ENCODE results near the gene SNRNP27. TPM values are rescaled to one million over a fixed set of nuclear protein-coding genes. Genes with fewer than 3 reads are reported as not detected.
"Not testable (repeated sequence)": the region's sequence is repeated elsewhere in the genome, so short reads cannot be mapped to it uniquely, and the experiment has no call there.

Gene SNRNP27
- total and polyA plus RNA-seq, 5 donors, result 50.8 to 69.6 (median 61.4) TPM

DNA sequence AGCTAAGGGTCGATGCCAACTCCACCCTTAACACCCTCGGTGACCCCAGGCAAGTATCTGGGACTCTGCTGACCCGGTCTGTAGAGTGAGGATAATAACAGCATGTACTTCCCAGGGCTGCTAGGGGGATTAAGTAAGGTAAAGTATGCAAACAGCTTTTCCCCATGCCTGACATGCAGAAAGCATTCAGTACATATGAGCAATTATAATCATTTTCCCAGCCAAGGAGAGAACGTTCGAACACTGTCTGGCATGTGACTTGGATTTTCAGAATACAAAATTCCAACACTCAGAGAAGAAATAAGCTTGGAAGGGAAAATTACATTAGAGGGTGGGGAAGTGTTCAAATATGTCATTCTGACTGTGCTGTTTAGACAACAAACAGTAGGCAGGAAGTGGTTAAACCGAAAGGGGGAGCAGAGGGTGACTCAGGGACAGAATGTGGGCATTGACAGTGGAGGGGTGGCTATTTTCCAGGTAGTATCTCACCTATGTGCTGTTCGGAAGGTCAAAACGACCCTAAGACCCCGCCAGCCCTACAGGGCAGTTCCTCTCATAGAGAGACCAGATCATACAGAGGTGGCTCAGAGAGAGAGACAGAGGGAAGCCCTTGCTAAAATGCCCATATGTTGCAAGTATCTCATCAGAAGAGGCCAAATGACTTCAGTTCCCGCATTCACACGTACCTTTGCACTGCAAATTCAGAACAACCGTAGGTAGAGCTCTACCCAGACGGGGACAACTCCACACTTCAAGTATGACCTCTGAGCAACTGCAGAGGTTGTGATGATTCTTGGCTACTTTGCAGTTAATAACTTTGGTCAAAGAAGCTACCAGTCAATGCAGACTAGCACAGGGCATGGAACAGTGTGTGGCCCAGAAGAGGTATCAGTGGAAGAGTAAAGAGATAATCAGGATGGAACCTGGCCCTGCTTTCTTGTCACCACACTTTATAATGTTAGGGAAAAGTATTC lies 52.9 kb downstream of the SNRNP27 start:
- intact Hi-C loops (cut with DNase I), result no loop called here
- Histone ChIP-seq H3K9me3 (ENCODE audit: control insufficient read depth, low read length) (no peaks in the 10 kb centered on the region), H3K27me3 (ENCODE audit: control insufficient read depth, insufficient read depth) (no peaks in the 10 kb centered on the region), H3K27ac (ENCODE audit: low read length) (no peak overlapping the region), H3K4me3 (ENCODE audit: low read length) (no peak overlapping the region), H3K4me1 (ENCODE audit: control insufficient read depth, insufficient read depth, low read length) (no peaks in the 10 kb centered on the region)
- ATAC-seq (no peak), DNase-seq (no peak)
- WGBS, result 77% methylated on average over 13 of the region's 13 CpGs

DNA sequence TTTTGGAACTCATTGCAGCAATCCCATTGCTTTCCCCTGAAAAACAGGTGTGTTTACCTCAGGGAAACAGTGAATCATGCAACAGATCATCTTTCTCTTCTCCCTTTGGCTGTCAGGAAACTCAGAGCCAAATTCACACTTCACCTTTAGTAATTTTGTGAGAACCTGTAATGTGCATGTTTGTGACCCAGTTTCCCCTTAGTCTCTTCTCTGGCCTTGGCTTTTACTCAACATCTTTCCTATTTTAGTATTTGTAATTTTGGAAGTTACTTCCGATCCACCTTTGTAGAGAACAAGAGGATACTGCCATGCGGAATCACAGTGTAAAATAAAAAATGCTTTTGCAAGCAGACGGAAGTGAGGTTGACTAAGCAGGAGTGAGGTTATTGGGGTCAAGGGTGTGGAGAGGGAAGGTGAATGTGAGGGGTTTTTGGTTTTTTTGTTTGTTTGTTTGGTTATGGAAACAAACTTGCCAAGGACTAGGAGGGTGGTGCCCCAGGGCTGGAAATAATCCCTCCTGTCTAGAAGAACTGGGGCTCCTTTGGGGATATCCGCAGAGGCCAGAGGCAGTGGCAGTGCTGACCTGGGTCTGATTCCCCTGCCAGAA lies 53.7 kb downstream of the SNRNP27 start:
- H3K27ac ChIP-seq (ENCODE audit: low read length), result no peak overlapping the region
- intact Hi-C loops (cut with DNase I), result no loop called here
- no peaks in the 10 kb centered on the region for H3K4me1 ChIP-seq (ENCODE audit: control insufficient read depth, insufficient read depth, low read length)
- no peaks in the 10 kb centered on the region for H3K27me3 ChIP-seq (ENCODE audit: control insufficient read depth, insufficient read depth)
- 95% methylated on average over 4 of the region's 4 CpGs for WGBS
- no peak overlapping the region for H3K4me3 ChIP-seq (ENCODE audit: low read length)
- H3K9me3 ChIP-seq (ENCODE audit: control insufficient read depth, low read length), result no peaks in the 10 kb centered on the region
- DNase-seq (no peak), ATAC-seq (no peak)

DNA sequence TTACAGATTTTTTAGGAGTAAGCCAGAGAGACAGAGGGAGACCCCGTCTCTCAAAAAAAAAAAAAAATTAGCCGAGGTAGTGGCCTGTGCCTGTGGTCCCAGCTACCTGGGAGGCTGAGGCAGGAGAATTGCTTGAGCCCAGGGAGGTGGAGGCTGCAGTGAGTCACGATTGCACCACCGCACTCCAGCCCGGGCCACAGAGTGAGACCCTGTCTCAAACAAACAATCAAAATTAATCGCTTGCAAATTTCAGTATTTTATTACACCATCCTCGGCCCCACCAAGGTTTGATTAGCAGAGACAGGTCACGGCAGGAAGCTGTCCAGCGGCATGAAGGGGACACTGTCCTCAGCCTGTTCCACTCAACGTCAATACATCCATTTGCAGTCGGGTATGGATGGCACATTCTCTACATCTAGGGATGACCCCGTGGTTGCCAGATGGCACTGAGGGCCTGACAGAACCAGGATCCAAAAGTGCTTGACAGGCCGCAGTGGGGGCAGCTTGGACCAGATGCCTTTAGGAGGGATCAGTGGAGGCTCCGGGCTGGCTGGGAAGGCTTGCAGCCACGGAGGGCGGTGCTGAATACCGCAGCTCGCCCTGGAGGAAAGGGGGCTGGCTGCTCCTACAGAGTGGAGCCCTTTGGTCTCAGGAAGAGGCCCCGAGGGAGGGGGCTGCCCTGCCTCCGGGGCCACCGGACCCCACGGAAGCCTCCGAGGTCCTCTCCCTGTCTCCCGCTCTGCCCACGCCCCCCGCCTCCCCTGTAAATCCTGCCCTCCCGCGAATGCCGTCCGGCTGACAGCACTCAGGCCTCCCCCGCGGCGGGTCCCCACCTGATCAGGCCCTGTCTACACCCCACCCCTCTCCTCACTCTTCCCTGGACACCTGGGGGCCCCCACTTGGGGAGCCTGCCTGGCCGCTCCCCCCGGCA lies 54.5 kb downstream of the SNRNP27 start:
- WGBS, result 48% methylated on average over 35 of the region's 35 CpGs
- intact Hi-C loops (cut with DNase I), result no loop called here
- no peak overlapping the region for H3K4me3 ChIP-seq (ENCODE audit: low read length)
- DNase-seq (no peak), ATAC-seq (peak; percentile 25 to 32)
- no peak overlapping the region for H3K27ac ChIP-seq (ENCODE audit: low read length)
- no peaks in the 10 kb centered on the region for H3K27me3 ChIP-seq (ENCODE audit: control insufficient read depth, insufficient read depth)
- H3K9me3 ChIP-seq (ENCODE audit: control insufficient read depth, low read length), result no peaks in the 10 kb centered on the region
- H3K4me1 ChIP-seq (ENCODE audit: control insufficient read depth, insufficient read depth, low read length), result no peaks in the 10 kb centered on the region

DNA sequence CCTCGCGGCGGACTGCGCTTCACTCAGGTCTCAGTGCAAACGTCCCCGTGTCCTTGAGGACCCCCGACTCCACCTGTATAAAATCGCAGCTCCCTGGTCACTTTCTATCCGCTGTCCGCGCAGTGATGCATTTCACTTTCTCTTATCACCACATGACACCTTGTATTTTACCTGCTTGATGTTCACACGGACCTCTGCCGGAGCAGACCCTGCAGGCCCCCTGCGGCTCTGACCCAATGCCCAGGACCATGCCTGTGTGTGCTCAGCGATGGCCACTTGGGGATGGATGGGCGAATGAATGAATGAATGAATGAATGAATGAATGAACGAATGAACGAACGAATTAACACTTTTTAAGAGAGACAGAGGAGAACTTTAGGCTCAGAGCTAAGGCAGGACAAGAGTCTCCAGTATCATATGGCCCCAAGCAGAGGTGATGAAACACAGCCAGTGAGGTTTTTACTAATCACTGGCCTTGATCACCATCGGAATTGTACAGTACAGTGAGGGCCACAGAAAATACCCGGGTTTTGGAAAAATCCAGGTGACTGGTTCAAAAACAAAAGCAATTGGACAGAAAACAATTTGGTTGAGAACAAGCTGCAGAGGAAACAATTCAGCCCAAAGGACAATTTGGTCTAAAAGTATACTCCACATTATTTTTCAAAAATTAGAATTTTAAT lies 55.3 kb downstream of the SNRNP27 start:
- no peak overlapping the region for H3K4me3 ChIP-seq (ENCODE audit: low read length)
- intact Hi-C loops (cut with DNase I), result no loop called here
- H3K4me1 ChIP-seq (ENCODE audit: control insufficient read depth, insufficient read depth, low read length), result no peaks in the 10 kb centered on the region
- H3K9me3 ChIP-seq (ENCODE audit: control insufficient read depth, low read length), result no peaks in the 10 kb centered on the region
- 72% methylated on average over 21 of the region's 21 CpGs for WGBS
- DNase-seq, result no peak
- no peak overlapping the region for H3K27ac ChIP-seq (ENCODE audit: low read length)
- no peaks in the 10 kb centered on the region for H3K27me3 ChIP-seq (ENCODE audit: control insufficient read depth, insufficient read depth)
- ATAC-seq, result no peak

DNA sequence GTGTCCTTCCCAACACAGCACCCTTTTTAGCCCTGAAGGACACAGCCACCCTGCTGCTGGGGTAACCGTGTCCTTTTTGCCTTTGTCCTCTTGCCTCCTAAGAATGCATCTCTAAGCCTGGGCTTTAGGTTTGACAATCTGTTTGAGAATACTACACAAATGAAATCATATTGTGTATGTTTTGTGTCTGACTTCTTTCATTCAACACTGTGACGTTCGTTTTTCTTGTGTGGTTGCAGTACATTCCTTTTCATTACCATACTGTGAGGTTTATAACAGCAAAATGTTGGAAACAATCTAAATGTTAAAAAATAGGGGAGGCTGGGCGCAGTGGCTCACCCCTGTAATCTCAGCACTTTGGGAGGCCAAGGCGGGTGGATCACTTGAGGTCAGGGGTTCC lies 56.5 kb downstream of the SNRNP27 start:
- intact Hi-C loops (cut with DNase I), result no loop called here
- Histone ChIP-seq H3K27ac (ENCODE audit: low read length) (no peak overlapping the region), H3K4me1 (ENCODE audit: control insufficient read depth, insufficient read depth, low read length) (no peaks in the 10 kb centered on the region), H3K4me3 (ENCODE audit: low read length) (no peak overlapping the region), H3K27me3 (ENCODE audit: control insufficient read depth, insufficient read depth) (no peaks in the 10 kb centered on the region), H3K9me3 (ENCODE audit: control insufficient read depth, low read length) (no peaks in the 10 kb centered on the region)
- 80% methylated on average over 5 of the region's 5 CpGs for WGBS
- no peak for DNase-seq
- no peak for ATAC-seq

DNA sequence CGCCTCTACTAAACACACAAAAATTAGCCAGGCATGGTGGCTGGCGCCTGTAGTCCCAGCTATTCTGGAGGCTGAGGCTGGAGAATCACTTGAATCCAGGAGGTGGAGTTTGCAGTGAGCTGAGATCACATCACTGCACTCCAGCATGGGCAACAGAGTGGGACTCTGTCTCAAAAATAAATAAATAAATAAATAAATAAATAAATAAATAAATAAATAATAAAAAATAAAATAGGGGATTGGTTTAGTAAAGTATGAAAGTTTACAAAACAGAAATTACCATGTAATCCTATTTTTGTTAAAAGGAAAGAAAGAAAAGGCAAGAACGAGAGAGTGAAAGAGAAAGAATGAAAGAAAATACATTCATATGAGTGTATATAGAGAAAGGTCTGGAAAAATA lies 56.9 kb downstream of the SNRNP27 start:
- H3K4me3 ChIP-seq (ENCODE audit: low read length); DNase-seq; intact Hi-C loops (cut with DNase I); ATAC-seq; H3K27ac ChIP-seq (ENCODE audit: low read length); H3K4me1 ChIP-seq (ENCODE audit: control insufficient read depth, insufficient read depth, low read length); H3K9me3 ChIP-seq (ENCODE audit: control insufficient read depth, low read length); H3K27me3 ChIP-seq (ENCODE audit: control insufficient read depth, insufficient read depth): not testable (repeated sequence)
- 96% methylated on average over 3 of the region's 3 CpGs for WGBS

DNA sequence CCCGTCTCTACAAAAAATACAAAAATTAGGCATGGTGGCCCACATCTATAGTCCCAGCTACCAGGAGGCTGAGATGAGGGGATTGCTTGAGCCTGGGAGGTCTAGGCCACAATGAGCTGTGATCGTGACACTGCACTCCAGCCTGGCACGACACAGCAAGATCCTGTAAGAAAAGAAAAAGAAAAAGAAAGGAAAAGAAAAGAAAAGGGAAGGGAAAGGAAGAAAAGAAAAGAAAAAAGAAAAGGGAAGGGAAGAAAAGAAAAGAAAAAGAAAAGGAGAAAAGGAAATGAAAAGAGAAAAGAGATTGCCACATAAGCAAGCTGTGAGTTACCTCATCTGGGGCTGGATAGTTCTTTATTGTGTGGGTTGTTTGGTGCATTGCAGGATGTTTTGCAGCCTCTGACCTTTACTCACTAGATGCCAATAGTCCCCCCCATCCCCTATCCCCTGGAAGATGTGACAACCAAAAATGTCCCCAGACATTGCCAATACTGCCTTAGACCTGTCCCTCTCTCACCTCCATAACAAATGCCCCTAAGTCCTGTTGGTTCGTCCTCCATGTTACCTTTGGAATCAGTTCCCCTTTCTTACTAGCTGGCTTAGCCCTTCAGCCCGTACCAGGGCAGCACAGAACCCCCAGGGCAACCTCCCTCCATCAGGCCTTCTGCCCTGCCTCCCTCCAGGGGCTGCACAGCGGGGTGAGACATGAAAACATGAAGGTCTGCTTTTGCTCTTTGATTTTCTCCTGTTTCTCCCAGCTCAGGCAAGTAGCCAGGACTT lies 58.8 kb downstream of the SNRNP27 start:
- no peak for ATAC-seq
- H3K27ac ChIP-seq (ENCODE audit: low read length), result no peak overlapping the region
- 87% methylated on average over 6 of the region's 6 CpGs for WGBS

DNA sequence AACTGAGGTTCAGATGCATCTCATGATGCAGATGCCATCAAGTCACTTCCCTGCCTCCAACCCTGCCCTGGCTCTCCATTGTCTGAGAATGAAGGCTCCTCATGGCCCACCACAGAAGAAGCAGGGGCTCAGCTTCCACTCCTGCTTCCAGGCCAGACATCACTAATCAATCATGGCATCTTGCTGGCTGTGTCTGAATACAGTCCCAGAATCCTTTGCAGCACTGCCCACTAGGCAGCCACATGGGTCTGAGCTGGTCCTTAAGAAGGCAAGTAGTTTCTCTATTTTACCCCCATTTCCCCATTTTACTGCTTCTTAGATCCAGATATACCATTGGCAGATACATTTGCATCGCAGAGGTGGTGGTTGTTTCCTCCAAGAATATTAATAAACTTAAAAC lies 60.3 kb downstream of the SNRNP27 start:
- intact Hi-C loops (cut with DNase I), result no loop called here
- no peak for DNase-seq
- Histone ChIP-seq H3K27me3 (ENCODE audit: control insufficient read depth, insufficient read depth) (no peaks in the 10 kb centered on the region), H3K4me1 (ENCODE audit: control insufficient read depth, insufficient read depth, low read length) (no peaks in the 10 kb centered on the region), H3K4me3 (ENCODE audit: low read length) (no peak overlapping the region), H3K9me3 (ENCODE audit: control insufficient read depth, low read length) (no peaks in the 10 kb centered on the region), H3K27ac (ENCODE audit: low read length) (no peak overlapping the region)
- no peak for ATAC-seq
- 96% methylated on average over 1 of the region's 1 CpG for WGBS

More for the DNA sequence above, 58.8 kb downstream of the SNRNP27 start:
- DNase-seq, result no peak
- Histone ChIP-seq H3K27me3 (ENCODE audit: control insufficient read depth, insufficient read depth) (no peaks in the 10 kb centered on the region), H3K9me3 (ENCODE audit: control insufficient read depth, low read length) (no peaks in the 10 kb centered on the region), H3K4me1 (ENCODE audit: control insufficient read depth, insufficient read depth, low read length) (no peaks in the 10 kb centered on the region), H3K4me3 (ENCODE audit: low read length) (no peak overlapping the region)
- intact Hi-C loops (cut with DNase I), result no loop called here

Measured in right cardiac atrium (tissue), 5 donors.